ENCODE results near the gene POLR2F. TPM values are rescaled to one million over a fixed set of nuclear protein-coding genes. Genes with fewer than 3 reads are reported as not detected.

The POLR2F gene
- total RNA-seq, 2 donors from 2014 or later, result 37.9 to 93.1 TPM

GRCh38 chr22:37990862-37991261, 37.4 kb downstream of the POLR2F start:
- DNase-seq (ENCODE audit: low spot score), result no peak
- H3K36me3 ChIP-seq, result no peaks in the 10 kb centered on the region
- no peak overlapping the region for H3K4me3 ChIP-seq
- H3K27me3 ChIP-seq (replicated peaks; ENCODE audit: insufficient read depth), result no peaks in the 10 kb centered on the region
- H3K4me1 ChIP-seq (ENCODE audit: control insufficient read depth in 1 of 2, low read depth in 2 of 2), result no peaks in the 10 kb centered on the region
- ATAC-seq (ENCODE audit: insufficient number of reproducible peaks, low FRiP score, low read depth), result no peak
- no peak overlapping the region for H3K27ac ChIP-seq
- TF ChIP-seq, protein P1, sequence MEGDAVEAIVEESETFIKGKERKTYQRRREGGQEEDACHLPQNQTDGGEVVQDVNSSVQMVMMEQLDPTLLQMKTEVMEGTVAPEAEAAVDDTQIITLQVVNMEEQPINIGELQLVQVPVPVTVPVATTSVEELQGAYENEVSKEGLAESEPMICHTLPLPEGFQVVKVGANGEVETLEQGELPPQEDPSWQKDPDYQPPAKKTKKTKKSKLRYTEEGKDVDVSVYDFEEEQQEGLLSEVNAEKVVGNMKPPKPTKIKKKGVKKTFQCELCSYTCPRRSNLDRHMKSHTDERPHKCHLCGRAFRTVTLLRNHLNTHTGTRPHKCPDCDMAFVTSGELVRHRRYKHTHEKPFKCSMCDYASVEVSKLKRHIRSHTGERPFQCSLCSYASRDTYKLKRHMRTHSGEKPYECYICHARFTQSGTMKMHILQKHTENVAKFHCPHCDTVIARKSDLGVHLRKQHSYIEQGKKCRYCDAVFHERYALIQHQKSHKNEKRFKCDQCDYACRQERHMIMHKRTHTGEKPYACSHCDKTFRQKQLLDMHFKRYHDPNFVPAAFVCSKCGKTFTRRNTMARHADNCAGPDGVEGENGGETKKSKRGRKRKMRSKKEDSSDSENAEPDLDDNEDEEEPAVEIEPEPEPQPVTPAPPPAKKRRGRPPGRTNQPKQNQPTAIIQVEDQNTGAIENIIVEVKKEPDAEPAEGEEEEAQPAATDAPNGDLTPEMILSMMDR (IDR thresholded peaks at IDR 0.05), result no peak
- H3K9me3 ChIP-seq, result no peaks in the 10 kb centered on the region

- Histone ChIP-seq H3K27me3 (replicated peaks; ENCODE audit: insufficient read depth) (no peaks in the 10 kb centered on the region), H3K4me3 (no peak overlapping the region), H3K4me1 (ENCODE audit: control insufficient read depth in 1 of 2, low read depth in 2 of 2) (no peaks in the 10 kb centered on the region), H3K36me3 (no peaks in the 10 kb centered on the region), H3K27ac (no peak overlapping the region), H3K9me3 (no peaks in the 10 kb centered on the region)
- ATAC-seq (ENCODE audit: insufficient number of reproducible peaks, low FRiP score, low read depth), result no peak
- no peak for DNase-seq (ENCODE audit: low spot score)
- TF ChIP-seq, protein P1 (IDR thresholded peaks at IDR 0.05), result no peak
Measured at GRCh38 chr22:37991731-37992442, 38.4 kb downstream of the POLR2F start.

DNA sequence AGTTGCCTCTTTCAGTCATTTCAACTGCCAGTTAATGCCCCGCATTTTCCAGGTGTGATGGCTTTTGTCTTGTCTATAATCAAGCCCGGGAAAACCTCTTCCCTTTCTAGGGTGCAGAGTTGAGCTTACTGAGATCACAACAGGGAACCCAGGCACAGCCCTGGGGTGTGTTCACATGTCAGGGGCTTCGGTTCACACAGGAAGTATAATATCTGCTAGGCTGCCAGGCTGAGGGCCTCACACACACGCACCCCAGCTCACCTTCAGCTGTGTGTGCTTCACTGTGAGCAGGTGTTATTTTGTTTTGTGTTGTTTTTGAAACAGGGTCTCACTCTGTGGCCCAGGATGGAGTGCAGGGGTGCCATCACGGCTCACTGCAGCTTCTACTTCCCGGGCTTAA, 40.5 kb downstream of the POLR2F start:
- no peaks in the 10 kb centered on the region for H3K36me3 ChIP-seq
- H3K27ac ChIP-seq, result no peak overlapping the region
- no peak for ATAC-seq (ENCODE audit: insufficient number of reproducible peaks, low FRiP score, low read depth)
- no peaks in the 10 kb centered on the region for H3K9me3 ChIP-seq
- H3K4me1 ChIP-seq (ENCODE audit: control insufficient read depth in 1 of 2, low read depth in 2 of 2), result no peaks in the 10 kb centered on the region
- TF ChIP-seq, protein P1 (IDR thresholded peaks at IDR 0.05), result no peak
- H3K27me3 ChIP-seq (replicated peaks; ENCODE audit: insufficient read depth), result no peaks in the 10 kb centered on the region
- H3K4me3 ChIP-seq, result no peak overlapping the region
- no peak for DNase-seq (ENCODE audit: low spot score)

DNA sequence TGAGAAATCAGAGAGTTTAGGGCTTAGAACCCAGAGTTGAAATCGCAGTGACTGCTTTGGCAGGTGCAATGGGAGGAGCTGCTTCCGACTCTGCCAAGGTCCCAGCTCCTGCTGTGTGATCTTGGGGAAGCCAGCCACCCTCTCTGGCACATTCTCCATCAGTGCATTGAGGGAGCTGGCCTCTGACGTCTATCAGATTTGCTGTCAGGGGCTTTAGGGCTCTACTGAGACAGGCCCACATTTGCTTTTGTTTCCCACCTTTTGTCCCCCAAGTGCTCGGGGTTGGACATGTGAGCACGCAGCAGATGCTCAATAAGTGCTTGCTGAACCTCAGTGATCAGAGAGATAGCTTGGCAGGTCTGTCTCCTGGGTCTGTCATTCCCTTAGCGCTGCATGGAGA, 41.5 kb downstream of the POLR2F start:
- ATAC-seq (ENCODE audit: insufficient number of reproducible peaks, low FRiP score, low read depth) (no peak), DNase-seq (ENCODE audit: low spot score) (no peak)
- Histone ChIP-seq H3K27ac (no peak overlapping the region), H3K4me3 (no peak overlapping the region), H3K9me3 (no peaks in the 10 kb centered on the region), H3K36me3 (no peaks in the 10 kb centered on the region), H3K27me3 (replicated peaks; ENCODE audit: insufficient read depth) (no peaks in the 10 kb centered on the region), H3K4me1 (ENCODE audit: control insufficient read depth in 1 of 2, low read depth in 2 of 2) (peaks cover 0 to 5% of the 10 kb centered on the region in 2 donors)
- TF ChIP-seq, protein P1 (IDR thresholded peaks at IDR 0.05), result no peak

DNA sequence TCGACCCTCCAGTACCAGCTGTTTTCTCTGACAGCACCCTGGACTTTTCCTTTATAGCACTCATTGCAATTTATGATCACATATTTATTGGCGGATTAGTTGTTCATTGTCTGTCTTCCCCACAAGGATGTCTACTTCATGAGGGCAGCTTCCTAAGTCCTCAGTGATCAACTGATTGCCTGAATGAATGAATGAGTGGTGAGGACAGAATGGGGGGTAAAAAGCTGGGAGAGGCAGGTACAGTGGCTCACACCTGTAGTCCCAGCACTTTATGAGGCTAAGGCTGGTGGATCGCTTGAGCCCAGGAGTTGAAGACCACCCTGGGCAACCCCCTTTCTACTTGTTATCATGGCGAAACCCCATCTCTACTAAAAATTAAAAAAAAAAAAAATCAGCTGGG, 42.0 kb downstream of the POLR2F start:
- no peaks in the 10 kb centered on the region for H3K36me3 ChIP-seq
- no peak overlapping the region for H3K27ac ChIP-seq
- H3K9me3 ChIP-seq, result no peaks in the 10 kb centered on the region
- ATAC-seq (ENCODE audit: insufficient number of reproducible peaks, low FRiP score, low read depth), result no peak
- no peaks in the 10 kb centered on the region for H3K27me3 ChIP-seq (replicated peaks; ENCODE audit: insufficient read depth)
- H3K4me3 ChIP-seq, result no peak overlapping the region
- TF ChIP-seq, protein P1 (IDR thresholded peaks at IDR 0.05), result no peak
- peaks cover 0 to 8% of the 10 kb centered on the region in 2 donors for H3K4me1 ChIP-seq (ENCODE audit: control insufficient read depth in 1 of 2, low read depth in 2 of 2)
- no peak for DNase-seq (ENCODE audit: low spot score)
